HG02973 (cell line): Measurements from ENCODE around the gene SLC22A17.
"Not testable (repeated sequence)": the region's sequence is repeated elsewhere in the genome, so short reads cannot be mapped to it uniquely, and the experiment has no call there.

Experiments used
- ATAC-seq: cut with Tn5 transposase; IDR thresholded peaks from one replicate; pipeline ENCODE4 v1.9.1; 2021; ENCODE audit warnings: moderate library complexity; ENCODE audit not compliant: unreplicated experiment

SLC22A17 gene

GRCh38 chr14:23346693-23347405 lies 5.8 kb downstream of the SLC22A17 start:
- ATAC-seq = no peak

DNA sequence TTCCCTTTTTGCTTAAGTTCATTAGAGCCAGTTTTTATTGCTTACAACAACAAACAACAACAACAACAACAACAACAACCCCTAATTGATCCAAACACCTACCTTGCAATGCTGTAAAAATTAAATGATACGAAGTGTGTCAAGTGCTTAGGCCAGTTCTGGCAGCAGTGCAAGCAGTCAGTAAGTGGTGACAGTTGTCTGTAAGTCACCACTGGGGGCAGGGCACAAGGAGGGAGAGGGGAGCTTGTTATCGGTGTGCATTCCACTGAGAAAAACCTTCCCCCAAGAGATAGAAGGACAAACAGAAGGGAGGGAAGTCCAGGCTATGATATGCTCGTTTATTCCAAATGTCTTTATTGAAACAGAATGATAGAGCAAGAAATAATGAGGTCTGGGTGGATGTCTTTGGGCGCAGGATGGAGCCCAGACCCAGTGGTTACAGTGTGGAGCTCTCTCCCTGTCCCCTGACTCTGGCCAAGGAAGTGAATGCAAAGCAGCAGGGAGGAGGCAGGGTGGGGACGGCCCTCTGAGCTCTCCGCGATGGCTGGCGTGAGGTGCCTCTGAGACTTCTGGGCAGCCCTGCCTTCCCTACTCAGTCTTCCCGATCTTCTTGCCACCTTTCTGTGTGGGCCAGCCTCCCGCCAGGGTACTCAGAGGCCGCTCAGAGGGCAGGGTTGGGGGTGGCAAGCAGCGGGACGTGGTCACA lies 6.5 kb downstream of the SLC22A17 start:
- no peak for ATAC-seq

- ATAC-seq = no peak
Observed at GRCh38 chr14:23344481-23344880, 8.2 kb downstream of the SLC22A17 start.

- ATAC-seq = no peak
Observed at GRCh38 chr14:23339506-23340268, 13.0 kb downstream of the SLC22A17 start.

DNA sequence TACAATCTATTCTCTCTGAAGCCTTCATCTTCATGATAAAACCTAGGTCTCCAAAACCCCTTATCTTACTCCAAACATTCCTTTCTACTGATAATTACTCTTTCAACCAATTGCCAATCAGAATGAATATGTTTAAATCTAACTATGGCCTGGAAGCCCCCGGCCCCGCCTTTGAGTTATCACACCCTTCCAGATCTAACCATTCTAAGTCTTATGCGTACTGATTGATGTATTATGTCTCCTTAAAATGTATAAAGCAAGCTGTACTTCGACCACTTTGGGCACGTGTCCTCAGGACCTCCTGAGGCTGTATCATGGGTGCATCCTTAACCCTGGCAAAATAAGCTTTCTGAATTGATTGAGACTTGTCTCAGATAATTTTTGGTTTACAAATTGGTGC lies 17.1 kb downstream of the SLC22A17 start:
- ATAC-seq = no peak

DNA sequence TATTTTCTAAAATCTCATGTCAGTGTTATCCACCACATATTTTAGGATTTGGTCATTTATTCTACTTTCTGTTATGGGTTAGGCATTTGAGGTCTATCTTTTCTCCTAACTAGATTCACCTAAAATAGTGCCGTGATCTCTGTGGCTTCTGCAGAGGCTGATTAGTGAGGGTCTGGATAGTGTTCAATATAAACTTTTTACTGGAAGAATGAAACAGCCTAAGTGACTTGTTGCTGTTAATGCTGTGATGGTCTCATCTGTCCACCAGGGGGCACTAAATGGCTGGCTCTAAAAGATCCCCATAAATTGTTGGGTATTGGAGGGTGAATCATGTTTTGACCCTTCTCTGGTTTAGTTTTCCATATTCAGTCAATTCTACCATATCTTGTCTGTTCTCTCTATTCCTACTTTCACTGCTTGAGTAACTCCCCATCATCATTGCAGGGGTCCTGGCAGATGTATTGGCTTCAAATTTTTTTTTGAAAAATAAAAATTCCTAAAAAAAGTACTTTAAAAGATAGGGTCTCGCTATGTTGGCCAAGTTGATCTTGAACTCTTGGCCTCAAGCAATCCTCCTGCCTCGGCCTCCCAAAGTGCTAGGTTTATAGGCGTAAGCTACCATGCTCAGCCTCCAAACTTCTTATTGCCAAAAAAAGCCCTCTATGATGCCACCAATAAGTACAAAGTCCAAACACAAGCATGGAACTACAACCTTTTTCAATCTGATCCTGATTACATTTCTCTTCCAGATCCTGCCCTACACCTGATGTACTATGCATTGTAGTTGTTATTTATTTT lies 24.5 kb downstream of the SLC22A17 start:
- no peak for ATAC-seq

DNA sequence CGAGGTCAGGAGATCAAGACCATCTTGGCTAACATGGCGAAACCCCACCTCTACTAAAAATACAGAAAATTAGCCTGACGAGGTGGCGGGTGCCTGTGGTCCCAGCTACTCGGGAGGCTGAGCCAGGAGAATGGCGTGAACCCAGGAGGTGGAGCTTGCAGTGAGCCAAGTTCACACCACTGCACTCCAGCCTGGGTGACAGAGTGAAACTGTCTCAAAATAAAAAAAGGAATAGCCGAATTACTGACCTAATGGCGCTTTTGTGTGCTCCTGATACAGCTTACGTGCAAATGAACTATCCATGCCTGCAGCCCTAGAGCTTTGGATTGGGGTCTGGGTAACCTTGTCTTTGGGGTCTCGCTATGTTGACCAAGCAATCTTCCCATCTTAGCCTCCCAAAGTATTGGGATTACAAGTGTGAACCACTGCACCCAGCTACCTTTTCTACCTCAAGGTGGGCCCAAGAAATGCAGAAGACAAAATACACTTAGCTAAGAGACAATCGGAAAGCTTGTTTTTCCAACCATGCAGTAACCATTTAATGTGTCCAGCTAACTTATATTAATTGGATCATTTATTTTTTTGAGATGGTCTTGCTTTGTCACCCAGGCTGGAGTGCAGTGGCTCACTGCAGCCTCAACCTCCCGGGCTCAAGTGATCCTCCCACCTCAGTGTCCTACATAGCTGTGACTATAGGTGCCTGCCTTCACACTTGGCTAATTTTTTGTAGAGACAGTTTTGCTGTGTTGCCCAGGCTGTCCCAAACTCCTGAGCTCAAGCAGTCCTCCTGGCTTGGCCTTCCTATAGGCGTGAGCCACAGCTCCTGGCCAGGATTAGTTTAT lies 26.0 kb downstream of the SLC22A17 start:
- no peak for ATAC-seq

DNA sequence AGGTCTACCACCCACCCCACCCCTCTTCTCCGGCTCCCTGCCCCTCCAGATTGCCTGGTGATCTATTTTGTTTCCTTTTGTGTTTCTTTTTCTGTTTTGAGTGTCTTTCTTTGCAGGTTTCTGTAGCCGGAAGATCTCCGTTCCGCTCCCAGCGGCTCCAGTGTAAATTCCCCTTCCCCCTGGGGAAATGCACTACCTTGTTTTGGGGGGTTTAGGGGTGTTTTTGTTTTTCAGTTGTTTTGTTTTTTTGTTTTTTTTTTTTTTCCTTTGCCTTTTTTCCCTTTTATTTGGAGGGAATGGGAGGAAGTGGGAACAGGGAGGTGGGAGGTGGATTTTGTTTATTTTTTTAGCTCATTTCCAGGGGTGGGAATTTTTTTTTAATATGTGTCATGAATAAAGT lies 26.9 kb downstream of the SLC22A17 start:
- not testable (repeated sequence) for ATAC-seq

- no peak for ATAC-seq
Observed at GRCh38 chr14:23324993-23325392, 27.7 kb downstream of the SLC22A17 start.

- ATAC-seq = no peak
Observed at GRCh38 chr14:23324455-23324846, 28.2 kb downstream of the SLC22A17 start.

GRCh38 chr14:23323838-23324454 lies 28.7 kb downstream of the SLC22A17 start:
- ATAC-seq = no peak

- no peak for ATAC-seq
Observed at GRCh38 chr14:23322568-23323517, 29.8 kb downstream of the SLC22A17 start.

- ATAC-seq = peak; percentile 5
Observed at GRCh38 chr14:23321572-23322547, 30.8 kb downstream of the SLC22A17 start.

- ATAC-seq = peak; percentile 88
Observed at GRCh38 chr14:23320584-23321571, 31.8 kb downstream of the SLC22A17 start, which contains the start of gene PABPN1. Gene PABPN1, plus strand, starts transcription at chr14:23321457. Its CDS starts 13 bp downstream, at chr14:23321470.

- no peak for ATAC-seq
Observed at GRCh38 chr14:23319746-23320583, 32.7 kb downstream of the SLC22A17 start.
